HEK293 (cell line): ENCODE results near the gene KREMEN1.
A peak's percentile ranks its signal among the peaks of the same experiment; 100 is the strongest.

ENCODE experiments used
- CTCF ChIA-PET: fragments of 350-600 bp; formaldehyde crosslinking; extraction: SDS; loops from one replicate; lab custom pipeline; 2021; ENCODE audit warnings: antibody characterized with exemption; lab: Yijun Ruan, JAX
- POLR2A ChIA-PET: fragments of 300-600 bp; formaldehyde crosslinking; extraction: SDS; loops from one replicate; lab custom pipeline; 2020; ENCODE audit warnings: antibody characterized with exemption, inconsistent platforms; lab: Yijun Ruan, JAX
- H3K27ac ChIP-seq: fragments of 200-500 bp; sonication (Bioruptor generic); 2 replicates; pipeline ENCODE4 v1.5.1; 2014; ENCODE audit warnings: low read depth, low read length, control low read depth, inconsistent platforms; ENCODE audit errors: extremely low read depth
- H3K36me3 ChIP-seq, 2 experiments: fragments of 200-500 bp in 1 of 2; sonication (Bioruptor generic) in 1 of 2; 1 replicate in 1 of 2; 2 replicates in 1 of 2; pipeline ENCODE4 v1.5.1; 2014 to 2017; ENCODE audit warnings: inconsistent platforms in 2 of 2, low read length in 2 of 2; ENCODE audit not compliant: control insufficient read depth in 2 of 2, insufficient read depth in 1 of 2
- H3K4me1 ChIP-seq: fragments of 200-500 bp; sonication (Bioruptor generic); 2 replicates; pipeline ENCODE4 v1.5.1; 2014; ENCODE audit warnings: mild to moderate bottlenecking, low read length, inconsistent platforms; ENCODE audit not compliant: control insufficient read depth, insufficient read depth
- H3K4me3 ChIP-seq: 2 replicates; pipeline ENCODE4 v1.5.1; 2011; ENCODE audit warnings: low read depth, mild to moderate bottlenecking, control low read depth, low read length, moderate library complexity
- H3K9me3 ChIP-seq: fragments of 200-500 bp; sonication (Bioruptor generic); 2 replicates; pipeline ENCODE4 v1.5.1; 2014; ENCODE audit warnings: low read depth, low read length, inconsistent platforms; ENCODE audit not compliant: control insufficient read depth, insufficient read depth
- SALL2 ChIP-seq: fragments of 450-650 bp; formaldehyde crosslinking; IDR thresholded peaks from 2 replicates; pipeline ENCODE4 v1.5.0; 2017; ENCODE audit warnings: missing biosample characterization, mild to moderate bottlenecking, missing genetic modification characterization, borderline replicate concordance
- SCRT1 ChIP-seq: fragments of 450-650 bp; formaldehyde crosslinking; IDR thresholded peaks from 2 replicates; pipeline ENCODE4 v1.5.1; 2016; ENCODE audit warnings: missing biosample characterization, missing genetic modification characterization, borderline replicate concordance
- SCRT2 ChIP-seq: fragments of 450-650 bp; formaldehyde crosslinking; IDR thresholded peaks from 2 replicates; pipeline ENCODE4 v1.5.1; 2016; ENCODE audit warnings: missing biosample characterization, missing genetic modification characterization
- ZBTB48 ChIP-seq: fragments of 450-650 bp; formaldehyde crosslinking; IDR thresholded peaks from 2 replicates; pipeline ENCODE4 v1.5.1; 2016; ENCODE audit warnings: missing biosample characterization, missing genetic modification characterization
- ZNF157 ChIP-seq: fragments of 450-650 bp; formaldehyde crosslinking; IDR thresholded peaks from 2 replicates; pipeline ENCODE4 v1.5.1; 2016; ENCODE audit warnings: missing biosample characterization, missing genetic modification characterization
- ZNF202 ChIP-seq: fragments of 450-650 bp; formaldehyde crosslinking; IDR thresholded peaks from 2 replicates; pipeline ENCODE4 v1.5.1; 2016; ENCODE audit warnings: missing biosample characterization, missing genetic modification characterization, borderline replicate concordance
- ZNF341 ChIP-seq: fragments of 450-650 bp; formaldehyde crosslinking; IDR thresholded peaks from 2 replicates; pipeline ENCODE4; 2016; ENCODE audit warnings: low read depth, missing biosample characterization, missing genetic modification characterization
- ZNF37A ChIP-seq: fragments of 450-650 bp; IDR thresholded peaks from 2 replicates; pipeline ENCODE4 v1.5.1; 2018; ENCODE audit warnings: missing biosample characterization, missing genetic modification characterization
- ZNF416 ChIP-seq: fragments of 450-650 bp; formaldehyde crosslinking; IDR thresholded peaks from 2 replicates; pipeline ENCODE4 v1.5.1; 2016; ENCODE audit warnings: missing biosample characterization, missing genetic modification characterization
- ZNF514 ChIP-seq: fragments of 450-650 bp; formaldehyde crosslinking; IDR thresholded peaks from 2 replicates; pipeline ENCODE4 v1.5.1; 2016; ENCODE audit warnings: missing biosample characterization, missing genetic modification characterization
- ZNF521 ChIP-seq: fragments of 450-650 bp; formaldehyde crosslinking; IDR thresholded peaks from 2 replicates; pipeline ENCODE4 v1.5.1; 2017; ENCODE audit warnings: missing biosample characterization, mild to moderate bottlenecking, missing genetic modification characterization
- ZNF529 ChIP-seq: fragments of 450-650 bp; formaldehyde crosslinking; IDR thresholded peaks from 2 replicates; pipeline ENCODE4 v1.5.1; 2017; ENCODE audit warnings: missing genetic modification characterization, missing biosample characterization; ENCODE audit not compliant: insufficient replicate concordance
- ZNF548 ChIP-seq: fragments of 450-650 bp; formaldehyde crosslinking; IDR thresholded peaks from 2 replicates; pipeline ENCODE4 v1.5.1; 2016; ENCODE audit warnings: missing biosample characterization, missing genetic modification characterization
- ZNF555 ChIP-seq: fragments of 450-650 bp; formaldehyde crosslinking; conservative IDR thresholded peaks from 2 replicates; pipeline ENCODE4 v1.5.1; 2017; ENCODE audit warnings: missing biosample characterization, mild to moderate bottlenecking, missing genetic modification characterization, inconsistent platforms
- ZNF561 ChIP-seq: fragments of 450-650 bp; IDR thresholded peaks from 2 replicates; pipeline ENCODE4 v1.5.1; 2018; ENCODE audit warnings: missing biosample characterization, missing genetic modification characterization, borderline replicate concordance
- ZNF692 ChIP-seq: fragments of 450-650 bp; formaldehyde crosslinking; IDR thresholded peaks from 2 replicates; pipeline ENCODE4 v1.5.1; 2016; ENCODE audit warnings: missing biosample characterization, missing genetic modification characterization
- ZNF747 ChIP-seq: fragments of 450-650 bp; formaldehyde crosslinking; IDR thresholded peaks from 2 replicates; pipeline ENCODE4 v1.5.1; 2016; ENCODE audit warnings: missing biosample characterization, missing genetic modification characterization
- ZSCAN4 ChIP-seq: fragments of 450-650 bp; formaldehyde crosslinking; IDR thresholded peaks from 2 replicates; pipeline ENCODE4 v1.5.1; 2017; ENCODE audit warnings: missing biosample characterization, missing genetic modification characterization

The KREMEN1 gene

GRCh38 chr22:29193021-29193420 lies 120.2 kb downstream of the KREMEN1 start:
- TF ChIP-seq ZNF561 (tag by site-specific recombination) (no peak), ZNF747 (tag by site-specific recombination) (no peak), SALL2 (tag by site-specific recombination) (no peak), ZNF529 (tag by site-specific recombination) (no peak), ZNF555 (tag by site-specific recombination) (no peak), ZBTB48 (tag by site-specific recombination) (no peak), ZNF548 (tag by site-specific recombination) (no peak)
- TF ChIP-seq, all 188 proteins: peak for 0
- POLR2A ChIA-PET, result interaction anchor here (0.6 kb wide), 1 partner anchor 10 kb away, joined by 3 read pairs; no protein-coding TSS in a partner anchor
- Histone ChIP-seq H3K4me3 (no peak overlapping the region), H3K4me1 (no peaks in the 10 kb centered on the region), H3K9me3 (no peaks in the 10 kb centered on the region), H3K36me3 (no peaks in the 10 kb centered on the region), H3K27ac (no peak overlapping the region)
- CTCF ChIA-PET, result interaction anchor here (1.1 to 1.5 kb wide), 2 partner anchors 9 to 11 kb away, joined by 3 read pairs; no protein-coding TSS in a partner anchor

GRCh38 chr22:29194184-29194583 lies 121.3 kb downstream of the KREMEN1 start:
- no peaks in the 10 kb centered on the region for H3K9me3 ChIP-seq
- H3K36me3 ChIP-seq, result no peaks in the 10 kb centered on the region
- H3K27ac ChIP-seq, result no peak overlapping the region
- no peak overlapping the region for H3K4me3 ChIP-seq
- ChIA-PET POLR2A (no interaction called here), CTCF (interaction anchor here (0.5 to 1.5 kb wide), 3 partner anchors 8 to 173 kb away, joined by 3 read pairs; no protein-coding TSS in a partner anchor)
- TF ChIP-seq ZNF341 (tag by site-specific recombination), result no peak
- TF ChIP-seq ZNF157 (tag by site-specific recombination), result no peak
- no peak for TF ChIP-seq ZNF692 (tag by site-specific recombination)
- no peak for TF ChIP-seq ZNF514
- TF ChIP-seq ZSCAN4, result no peak
- TF ChIP-seq ZNF747 (tag by site-specific recombination), result no peak
- TF ChIP-seq ZNF416 (tag by site-specific recombination), result no peak
- TF ChIP-seq ZNF521 (tag by site-specific recombination), result no peak
- H3K4me1 ChIP-seq, result no peaks in the 10 kb centered on the region

- no peaks in the 10 kb centered on the region for H3K36me3 ChIP-seq
- H3K4me1 ChIP-seq, result no peaks in the 10 kb centered on the region
- H3K4me3 ChIP-seq, result no peak overlapping the region
- TF ChIP-seq ZNF202 (tag by site-specific recombination), result no peak
- TF ChIP-seq SCRT2 (tag by site-specific recombination), result peak; percentile 86
- no peak for TF ChIP-seq ZNF37A
- TF ChIP-seq SCRT1, result peak; percentile 62; the same call in 1 of the 2 replicates
- TF ChIP-seq, all 188 proteins: peak for 2
- CTCF ChIA-PET, result interaction anchor here (0.6 to 1.3 kb wide), 2 partner anchors 10 to 51 kb away, joined by 3 read pairs; no protein-coding TSS in a partner anchor
- no peaks in the 10 kb centered on the region for H3K9me3 ChIP-seq
- no peak overlapping the region for H3K27ac ChIP-seq
- POLR2A ChIA-PET, result no interaction called here
These were observed 122.5 kb downstream of the KREMEN1 start for GRCh38 chr22:29195118-29195963.
